Fibroblast of villous mesenchyme (primary cell): ENCODE results near the gene ZFP30. TPM values are rescaled to one million over a fixed set of nuclear protein-coding genes. Genes with fewer than 3 reads are reported as not detected.

Experiments
- DNase-seq: peaks from one replicate; pipeline ENCODE4 v3.0.0-alpha.2; 2010; ENCODE audit warnings: low read depth
- H3K4me3 ChIP-seq: 2 replicates; pipeline ENCODE4 v1.5.1; 2011; ENCODE audit warnings: low read depth, mild to moderate bottlenecking, low read length
- CTCF ChIP-seq: IDR thresholded peaks from 2 replicates; pipeline ENCODE4 v1.5.1; 2012; ENCODE audit warnings: low read depth, mild to moderate bottlenecking, low read length; ENCODE audit not compliant: insufficient read depth
- total RNA-seq: library from RNA; depleted of rRNA; stranded (reverse); fragments of >200 nt; gene quantifications from 2 replicates; pipeline ENCODE4 v1.2.3, GENCODE V29; 2012

ZFP30 gene
- total RNA-seq, 1 donor: 21.6 TPM

DNA sequence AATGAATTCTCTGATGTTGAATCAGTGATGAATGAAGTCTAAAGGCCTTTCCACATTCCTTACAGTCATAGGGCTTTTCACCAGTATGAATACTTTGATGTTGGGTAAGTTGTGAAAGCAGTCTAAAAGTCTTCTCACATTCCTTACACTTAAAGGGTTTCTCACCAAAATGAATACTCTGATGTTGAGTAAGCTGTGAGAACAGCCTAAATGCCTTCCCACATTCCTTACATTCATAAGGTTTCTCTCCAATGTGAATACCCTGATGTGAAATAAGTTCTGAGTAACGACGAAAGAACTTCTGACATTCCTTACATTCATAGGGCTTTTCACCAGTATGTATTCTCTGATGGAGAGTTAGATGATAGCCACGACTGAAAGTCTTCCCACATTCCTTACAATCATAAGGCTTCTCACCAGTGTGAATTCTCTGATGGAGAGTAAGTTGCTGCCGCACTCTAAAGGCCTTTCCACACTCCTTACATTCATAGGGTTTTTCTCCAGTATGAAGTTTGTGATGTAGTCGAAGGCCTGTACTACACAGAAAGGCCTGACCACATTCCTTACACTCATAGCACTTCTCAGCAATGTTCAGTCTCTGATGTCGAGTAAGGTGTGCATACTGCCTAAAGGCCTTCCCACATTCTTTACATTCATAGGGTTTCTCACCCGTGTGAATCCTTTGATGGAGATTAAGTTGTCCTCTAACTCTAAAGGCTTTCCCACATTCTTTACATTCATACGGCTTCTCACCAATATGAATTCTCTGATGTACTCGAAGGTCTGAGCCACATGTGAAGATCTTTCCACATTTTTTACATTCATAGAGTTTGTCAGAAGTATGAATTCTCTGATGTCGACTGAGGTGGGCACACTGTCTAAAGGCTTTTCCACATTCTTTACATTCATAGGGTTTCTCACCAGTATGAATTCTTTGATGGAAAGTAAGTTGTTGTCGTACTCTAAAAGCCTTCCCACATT lies 19.9 kb downstream of the ZFP30 start:
- no peak overlapping the region for H3K4me3 ChIP-seq
- no peak for TF ChIP-seq CTCF
- no peak for DNase-seq

- H3K4me3 ChIP-seq: peak overlapping the region; percentile 94
- DNase-seq: no peak
- no peak for TF ChIP-seq CTCF
Measured at GRCh38 chr19:37594982-37595382, 60.3 kb downstream of the ZFP30 start.

DNA sequence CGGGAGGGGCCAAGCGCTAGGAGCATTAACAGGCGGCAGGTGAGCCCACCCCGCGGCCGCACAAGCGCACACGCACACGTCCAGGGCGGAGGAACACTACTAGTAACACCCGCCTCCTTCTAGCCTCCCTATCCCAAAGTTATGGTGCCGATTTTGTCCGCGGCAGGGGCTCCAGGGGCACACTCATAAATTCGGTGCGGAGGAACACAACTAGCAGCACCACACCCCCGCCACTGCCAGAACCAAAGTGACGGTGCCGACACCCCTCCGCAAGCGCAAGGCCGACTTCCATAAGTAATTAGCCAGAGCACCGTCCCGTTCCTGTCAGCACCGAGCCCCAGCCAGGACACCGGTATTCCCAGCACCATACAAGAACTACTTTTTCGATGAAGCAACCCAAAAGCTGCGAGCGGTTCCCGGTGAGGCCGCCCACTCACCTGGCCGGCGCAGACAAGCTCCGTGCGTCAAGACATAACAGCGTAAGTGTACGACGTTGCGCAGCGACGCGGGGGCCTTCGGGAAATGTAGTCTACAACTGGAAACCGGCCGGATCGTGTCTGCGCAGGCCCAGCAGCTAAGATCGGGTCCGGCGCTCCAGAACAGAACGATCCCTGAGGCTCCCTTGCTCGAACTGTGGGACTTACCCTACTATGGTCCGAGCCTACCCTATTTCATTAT lies 60.8 kb downstream of the ZFP30 start, which contains the start of the genes ZNF540 and ZNF571:
ZNF540 (plus strand) TSS at position 573 of the 678 bp plus-strand sequence. CDS start 3,572 bp downstream, outside the sequence.
ZNF571 (minus strand) TSS at position 489 of the 678 bp plus-strand sequence. CDS start 8,116 bp downstream, outside the sequence.
- TF ChIP-seq CTCF: no peak
- DNase-seq: peak; percentile 92
- H3K4me3 ChIP-seq: peak within 1 kb of the TSS; percentile 94

DNA sequence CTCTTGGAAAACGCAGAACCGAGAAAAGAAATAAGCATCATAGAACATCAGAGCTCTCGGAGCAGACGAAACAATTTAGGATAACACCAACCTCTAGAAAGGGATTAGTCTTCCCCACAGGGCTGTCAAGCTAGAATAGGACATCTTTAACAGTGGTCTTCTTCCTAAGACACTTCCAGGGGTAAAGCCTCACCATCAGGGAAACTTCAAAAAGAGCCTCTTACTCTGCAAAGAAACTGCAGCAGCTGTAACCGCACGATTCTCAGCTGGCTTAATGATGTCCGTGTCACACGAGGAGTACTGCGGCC lies 61.3 kb downstream of the ZFP30 start:
- no peak for TF ChIP-seq CTCF
- no peak for DNase-seq
- peak overlapping the region; percentile 94 for H3K4me3 ChIP-seq

DNA sequence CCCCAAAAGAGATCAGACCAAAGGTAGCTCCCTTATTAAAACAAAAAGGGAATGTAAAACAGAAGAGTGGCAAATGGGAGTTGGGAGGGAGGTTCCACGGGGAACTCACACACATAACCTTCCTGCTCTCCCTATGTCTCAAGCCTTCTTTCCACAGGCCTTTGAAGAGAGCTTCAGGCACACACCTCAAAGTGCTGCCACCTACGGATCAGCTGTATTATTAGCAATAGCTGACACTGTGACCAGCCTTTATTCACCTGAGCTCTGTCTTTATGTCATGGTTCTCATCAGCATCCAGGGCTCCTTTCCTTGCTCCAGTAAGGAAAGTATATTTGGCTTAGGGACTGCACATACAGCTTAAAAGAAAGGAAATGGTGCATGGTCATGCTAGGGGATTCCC lies 71.9 kb downstream of the ZFP30 start:
- no peak for DNase-seq
- no peak overlapping the region for H3K4me3 ChIP-seq
- no peak for TF ChIP-seq CTCF

DNA sequence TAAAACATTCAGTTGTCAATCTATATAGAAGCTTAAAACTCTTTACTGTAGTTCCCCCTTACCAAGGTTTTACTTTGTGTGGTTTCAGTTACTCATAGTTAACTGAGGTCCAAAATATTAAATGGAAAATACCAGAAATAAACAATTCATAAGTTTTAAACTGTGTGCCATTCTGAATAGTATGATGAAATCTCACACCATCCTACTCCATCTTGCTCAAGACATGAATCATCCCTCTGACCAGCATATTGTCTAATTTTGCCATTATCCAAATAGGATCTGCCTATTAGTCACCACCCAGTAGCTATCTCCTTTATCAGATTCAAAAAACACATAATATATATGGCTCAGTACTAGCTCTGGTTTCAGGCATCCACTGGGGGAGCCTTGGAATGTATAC lies 83.1 kb downstream of the ZFP30 start:
- no peak for TF ChIP-seq CTCF
- no peak overlapping the region for H3K4me3 ChIP-seq
- peak; percentile 30 for DNase-seq
